ENCODE data around the gene FEV.

The FEV gene

GRCh38 chr2:218985021-218985324 lies at the start of gene FEV:
TSS of gene FEV (minus strand) at chr2:218985184. CDS start at chr2:218985075, 109 bp downstream.
- DNase-seq (ENCODE audit: insufficient read length, low spot score) = no peak
- no peak for FAIRE-seq
- no peak for TF ChIP-seq POLR2A (IDR thresholded peaks at IDR 0.05; ENCODE audit: low read depth, low read length)

GRCh38 chr2:219032051-219032745 lies 47.2 kb upstream of the FEV start:
- no peak for TF ChIP-seq POLR2A (IDR thresholded peaks at IDR 0.05; ENCODE audit: low read depth, low read length)
- DNase-seq (ENCODE audit: insufficient read length, low spot score) (no peak), FAIRE-seq (no peak)

DNA sequence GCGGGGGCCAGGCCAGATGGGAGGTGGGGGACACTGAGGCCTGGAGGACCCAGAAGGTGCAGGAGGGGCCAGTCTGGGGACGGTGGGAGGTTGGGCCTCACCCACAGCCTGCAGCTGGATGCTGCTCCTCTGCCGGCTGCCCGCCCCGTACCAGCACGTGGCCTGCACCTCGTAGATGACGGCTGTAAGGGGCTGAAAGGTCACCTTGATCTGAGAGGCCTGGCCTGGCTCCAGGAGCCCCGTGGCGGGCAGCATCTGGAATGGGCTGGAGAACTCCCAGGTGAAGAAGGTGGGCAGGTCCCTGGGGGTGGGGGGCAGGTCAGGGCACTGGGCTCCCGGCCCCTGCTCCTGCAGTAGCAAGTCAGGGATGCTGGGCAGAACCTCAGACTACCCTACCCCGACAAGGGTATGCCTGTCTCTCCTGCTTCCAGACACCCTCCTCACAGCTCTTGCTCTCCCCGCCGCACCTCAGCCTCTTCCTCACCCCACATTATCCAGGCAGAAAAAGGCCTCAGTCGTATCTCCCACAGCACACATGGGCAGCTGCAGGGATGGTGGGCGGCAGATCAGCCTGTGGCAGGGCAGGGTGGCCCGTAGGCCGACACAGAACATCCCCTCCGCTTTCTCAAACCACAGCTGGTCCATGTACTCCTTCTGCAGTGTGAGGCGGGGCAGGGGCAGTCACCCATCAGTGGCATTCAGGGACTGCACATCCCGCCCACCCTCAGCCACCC lies 46.2 kb upstream of the FEV start:
- DNase-seq (ENCODE audit: insufficient read length, low spot score) (no peak), FAIRE-seq (no peak)
- no peak for TF ChIP-seq POLR2A (IDR thresholded peaks at IDR 0.05; ENCODE audit: low read depth, low read length)

GRCh38 chr2:219030177-219030940 lies 45.4 kb upstream of the FEV start:
- FAIRE-seq (no peak), DNase-seq (ENCODE audit: insufficient read length, low spot score) (no peak)
- no peak for TF ChIP-seq POLR2A (IDR thresholded peaks at IDR 0.05; ENCODE audit: low read depth, low read length)

- DNase-seq (ENCODE audit: insufficient read length, low spot score) = peak; percentile 84
- FAIRE-seq = peak; percentile 64
- TF ChIP-seq POLR2A (IDR thresholded peaks at IDR 0.05; ENCODE audit: low read depth, low read length) = no peak
Measured at GRCh38 chr2:219029829-219030165, 44.8 kb upstream of the FEV start.

GRCh38 chr2:219028996-219029828 lies 44.2 kb upstream of the FEV start:
- FAIRE-seq (no peak), DNase-seq (ENCODE audit: insufficient read length, low spot score) (no peak)
- TF ChIP-seq POLR2A (IDR thresholded peaks at IDR 0.05; ENCODE audit: low read depth, low read length) = no peak

DNA sequence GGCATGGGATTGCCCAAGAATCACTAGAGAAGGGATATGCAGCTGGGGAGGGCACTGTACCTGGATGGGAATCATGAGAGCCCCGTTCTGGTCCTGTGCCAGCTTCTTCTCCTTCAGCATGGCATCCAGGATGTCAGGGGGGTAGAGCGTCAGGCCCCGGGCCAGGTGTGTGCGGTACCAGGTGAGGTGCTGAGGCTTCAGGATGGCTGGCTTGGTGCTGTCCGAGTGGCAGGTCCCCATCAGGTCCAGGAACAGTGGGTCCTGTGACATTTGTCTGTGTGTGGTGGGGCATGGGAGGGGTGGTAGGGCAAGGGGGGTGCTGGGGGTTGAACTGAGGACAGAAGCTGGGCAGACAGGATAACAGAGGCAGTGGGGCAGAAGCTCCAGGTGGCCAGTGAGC lies 43.2 kb upstream of the FEV start:
- FAIRE-seq = no peak
- no peak for DNase-seq (ENCODE audit: insufficient read length, low spot score)
- TF ChIP-seq POLR2A (IDR thresholded peaks at IDR 0.05; ENCODE audit: low read depth, low read length) = no peak

GRCh38 chr2:219027511-219028055 lies 42.6 kb upstream of the FEV start:
- DNase-seq (ENCODE audit: insufficient read length, low spot score) = no peak
- no peak for FAIRE-seq
- TF ChIP-seq POLR2A (IDR thresholded peaks at IDR 0.05; ENCODE audit: low read depth, low read length) = no peak

GRCh38 chr2:219026946-219027345 lies 42.0 kb upstream of the FEV start:
- FAIRE-seq = no peak
- no peak for TF ChIP-seq POLR2A (IDR thresholded peaks at IDR 0.05; ENCODE audit: low read depth, low read length)
- DNase-seq (ENCODE audit: insufficient read length, low spot score) = no peak

DNA sequence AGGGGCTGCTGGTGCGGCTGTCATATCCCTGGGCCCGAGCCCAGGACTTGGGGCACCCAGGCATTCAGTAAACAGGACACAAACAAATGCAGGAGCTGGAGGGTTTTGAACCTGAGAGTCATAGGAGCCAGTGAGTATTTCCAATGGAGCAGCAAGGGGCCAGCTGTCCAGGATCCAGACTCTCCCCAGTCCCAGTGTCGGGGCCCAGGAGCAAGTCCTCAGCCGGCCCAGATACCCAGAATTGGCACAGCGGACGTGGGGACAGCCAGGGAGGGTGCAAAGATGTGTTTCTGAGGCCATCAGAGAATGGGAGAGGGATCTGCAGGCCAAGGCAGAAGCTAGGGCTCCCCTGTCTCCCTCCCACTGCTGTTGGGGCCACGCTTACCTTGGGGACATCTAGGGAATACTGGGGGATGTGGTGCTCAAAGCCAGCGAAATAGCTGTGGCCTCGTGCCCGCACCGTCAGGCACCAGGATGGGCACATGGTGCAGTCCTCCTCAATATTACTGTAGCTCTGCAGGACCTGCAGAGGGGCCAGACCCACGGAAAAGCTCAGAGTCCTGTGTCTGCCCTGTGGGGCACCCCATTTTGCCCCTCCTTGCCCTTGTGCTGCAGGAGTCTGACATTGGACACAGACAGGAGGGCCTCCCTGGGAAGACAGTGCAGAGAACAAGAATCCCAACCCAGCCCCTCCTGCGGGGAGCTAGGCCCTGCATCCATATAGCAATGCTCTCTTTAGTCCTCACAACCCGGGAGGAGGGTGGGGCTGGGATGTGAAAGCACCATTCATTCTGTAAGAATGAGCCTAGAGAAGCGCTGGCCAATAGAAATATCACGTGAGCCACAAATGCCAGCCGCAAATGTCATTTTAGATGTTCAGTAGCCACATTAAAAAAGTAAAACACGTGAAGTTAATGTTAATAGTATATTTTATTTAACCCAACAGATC lies 40.9 kb upstream of the FEV start:
- TF ChIP-seq POLR2A (IDR thresholded peaks at IDR 0.05; ENCODE audit: low read depth, low read length) = no peak
- DNase-seq (ENCODE audit: insufficient read length, low spot score) (no peak), FAIRE-seq (no peak)

DNA sequence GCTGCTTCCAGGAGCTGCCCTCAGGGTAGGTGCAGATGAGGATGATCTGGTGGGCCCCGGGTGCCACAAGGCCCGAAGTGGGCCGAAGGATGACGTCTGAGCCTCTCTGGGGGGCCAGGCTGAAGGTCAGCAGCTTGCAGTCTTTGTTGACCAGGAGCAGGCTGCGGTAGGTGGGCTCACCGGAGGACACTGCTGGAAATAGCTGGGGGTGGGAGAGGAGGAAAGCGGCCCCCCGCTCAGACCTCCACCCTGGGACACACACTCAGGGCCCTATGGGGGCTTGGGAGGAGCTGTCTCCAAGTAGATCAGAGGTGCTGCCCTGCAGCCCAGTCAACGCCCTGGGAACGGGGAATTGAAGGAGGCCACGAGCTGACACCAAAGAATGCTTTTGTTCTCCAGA lies 39.1 kb upstream of the FEV start:
- no peak for TF ChIP-seq POLR2A (IDR thresholded peaks at IDR 0.05; ENCODE audit: low read depth, low read length)
- FAIRE-seq = no peak
- DNase-seq (ENCODE audit: insufficient read length, low spot score) = no peak

- TF ChIP-seq POLR2A (IDR thresholded peaks at IDR 0.05; ENCODE audit: low read depth, low read length) = no peak
- FAIRE-seq (no peak), DNase-seq (ENCODE audit: insufficient read length, low spot score) (no peak)
Measured at GRCh38 chr2:219023045-219023605, 38.1 kb upstream of the FEV start.

Data from H54 (cell line).